Naive thymus-derived CD4-positive, alpha-beta T cell (primary cell): ENCODE measurements around the gene C2CD3. TPM values are rescaled to one million over a fixed set of nuclear protein-coding genes. Genes with fewer than 3 reads are reported as not detected.

Experiments
- ATAC-seq: fragments of 150-1000 bp; cut with Tn5 transposase; 2 replicates; pipeline ENCODE4 v1.10.0; 2021; ENCODE audit warnings: mild to moderate bottlenecking, moderate library complexity
- CTCF ChIA-PET: fragments of 350-600 bp; sonication (Branson Sonifier 250); formaldehyde crosslinking; loops from one replicate; lab custom pipeline; 2021; ENCODE audit warnings: antibody characterized with exemption; lab: Charles Lee
- POLR2A ChIA-PET: fragments of 350-600 bp; sonication (Branson Sonifier 250); formaldehyde crosslinking; loops from one replicate; lab custom pipeline; 2021; ENCODE audit warnings: antibody characterized with exemption, inconsistent platforms; lab: Charles Lee
- DNase-seq, 9 donors: peaks; one replicate each; pipeline versions ENCODE4 v3.0.0 to v3.0.0-alpha.2; 2020 to 2022; ENCODE audit warnings: mixed read lengths in 1 of 9
- H3K27ac ChIP-seq: one replicate; pipeline ENCODE4 v1.7.0; 2013; ENCODE audit warnings: mild to moderate bottlenecking, low read depth, low read length, moderate library complexity
- H3K27me3 ChIP-seq, 2 donors: one replicate each; pipeline ENCODE4 v1.7.0; 2013; ENCODE audit warnings: low read length in 2 of 2, mild to moderate bottlenecking in 2 of 2, moderate library complexity in 2 of 2; ENCODE audit not compliant: control insufficient read depth in 2 of 2, insufficient read depth in 2 of 2
- H3K36me3 ChIP-seq, 3 experiments: 1 replicate in 2 of 3; 2 replicates in 1 of 3; pipeline ENCODE4 v1.7.0; 2013; ENCODE audit warnings: low read length in 3 of 3, mild to moderate bottlenecking in 3 of 3, moderate library complexity in 1 of 3; ENCODE audit not compliant: insufficient read depth in 3 of 3, control insufficient read depth in 2 of 3
- H3K4me1 ChIP-seq, 2 donors: one replicate each; pipeline ENCODE4 v1.7.0; 2013; ENCODE audit warnings: low read length in 2 of 2, mild to moderate bottlenecking in 2 of 2, moderate library complexity in 1 of 2; ENCODE audit not compliant: control insufficient read depth in 2 of 2, insufficient read depth in 2 of 2
- H3K4me3 ChIP-seq: 2 replicates; pipeline ENCODE4 v1.7.0; 2013; ENCODE audit warnings: mild to moderate bottlenecking, low read length
- H3K9me3 ChIP-seq, 3 experiments: 1 replicate in 2 of 3; 2 replicates in 1 of 3; pipeline ENCODE4 v1.7.0; 2013; ENCODE audit warnings: low read length in 3 of 3; ENCODE audit not compliant: control insufficient read depth in 2 of 3
- H3K27ac Mint-ChIP-seq, 9 donors: one replicate each; pipeline ENCODE4 v1.8.0; 2020 to 2022; ENCODE audit warnings: mixed read lengths in 9 of 9, mild to moderate bottlenecking in 8 of 9, moderate library complexity in 5 of 9, inconsistent platforms in 2 of 9
- H3K27me3 Mint-ChIP-seq, 5 donors: one replicate each; pipeline ENCODE4 v1.8.0; 2021 to 2022; ENCODE audit warnings: mixed read lengths in 5 of 5, mild to moderate bottlenecking in 1 of 5
- H3K36me3 Mint-ChIP-seq, 5 donors: one replicate each; pipeline ENCODE4 v1.8.0; 2020 to 2022; ENCODE audit warnings: mixed read lengths in 5 of 5, mild to moderate bottlenecking in 3 of 5, inconsistent platforms in 1 of 5
- H3K4me1 Mint-ChIP-seq, 7 donors: one replicate each; pipeline ENCODE4 v1.8.0; 2020 to 2022; ENCODE audit warnings: mixed read lengths in 7 of 7, mild to moderate bottlenecking in 3 of 7, inconsistent platforms in 1 of 7
- H3K4me3 Mint-ChIP-seq, 10 donors: one replicate each; pipeline ENCODE4 v1.8.0; 2020 to 2022; ENCODE audit warnings: mild to moderate bottlenecking in 10 of 10, mixed read lengths in 10 of 10, moderate library complexity in 6 of 10, inconsistent platforms in 2 of 10
- H3K9me3 Mint-ChIP-seq, 11 donors: one replicate each; pipeline ENCODE4 v1.8.0; 2020 to 2022; ENCODE audit warnings: mixed read lengths in 11 of 11, mild to moderate bottlenecking in 4 of 11, inconsistent platforms in 1 of 11, moderate library complexity in 1 of 11
- intact Hi-C, 2 donors: fragments of 100-400 bp; cut with micrococcal nuclease; formaldehyde crosslinking; loops; one replicate each; pipeline ENCODE4 v1.15.1; 2023
- polyA plus RNA-seq, 2 donors: library from polyadenylated mRNA; unstranded; fragments of 300-500 nt; fragmentation: Illumina TruSeq; gene quantifications; one replicate each; pipeline ENCODE4 v1.2.3, GENCODE V29; 2021
- total RNA-seq, 6 experiments: library from RNA in 5 of 6; stranded (reverse) in 5 of 6; gene quantifications; 1 replicate in 5 of 6; 2 replicates in 1 of 6; pipeline ENCODE4 v1.2.3 and lab custom pipeline; 2021 to 2026

Gene C2CD3
- total and polyA plus RNA-seq, 7 experiments from 2014 or later, result 8.0 to 42.5 (median 34.6) TPM

DNA sequence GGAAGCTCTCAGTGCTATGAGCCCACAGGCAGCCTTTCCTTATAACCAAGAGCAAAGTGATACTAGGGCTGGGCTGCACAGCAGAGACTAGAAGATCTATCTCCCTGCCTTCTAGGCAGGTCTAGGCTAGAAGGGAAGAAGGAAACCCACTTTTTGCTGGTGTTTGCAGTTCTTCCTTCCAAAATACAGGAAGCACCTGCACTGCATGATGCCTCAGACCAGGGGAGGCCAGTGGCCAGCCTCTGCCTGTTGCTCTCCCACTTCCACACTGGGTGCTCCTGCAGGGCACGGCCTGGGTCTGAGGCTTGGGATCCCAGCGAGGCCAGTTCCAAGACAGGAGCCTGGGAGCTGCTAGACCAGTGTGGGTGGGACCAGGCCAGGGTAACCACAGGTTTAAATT, 155.9 kb downstream of the C2CD3 start:
- ChIA-PET CTCF (interaction anchor here (0.8 to 2.3 kb wide), 4 partner anchors 10 to 45 kb away, joined by 3 to 6 read pairs (median 4); no protein-coding TSS in a partner anchor), POLR2A (interaction anchor here (1.0 to 14.0 kb wide), 7 partner anchors 8 to 50 kb away, joined by 3 to 237 read pairs (median 26); partner anchors contain the start of gene UCP2)
- H3K27ac Mint-ChIP-seq, result peak overlapping the region; percentile 45 to 90 (median 79)
- H3K27me3 ChIP-seq, result no peaks in the 10 kb centered on the region
- peaks cover 0 to 3% (median 0%) of the 10 kb centered on the region in 11 donors for H3K9me3 Mint-ChIP-seq
- H3K36me3 Mint-ChIP-seq, result peaks cover 4 to 30% (median 21%) of the 10 kb centered on the region in 5 donors
- intact Hi-C loops, result no loop called here
- H3K27me3 Mint-ChIP-seq, result no peaks in the 10 kb centered on the region
- peak overlapping the region in 6 of 10 donors; percentile 18 to 57 (median 40) for H3K4me3 Mint-ChIP-seq
- H3K4me1 Mint-ChIP-seq, result peaks cover 40 to 82% (median 75%) of the 10 kb centered on the region in 7 donors
- H3K4me3 ChIP-seq, result no peak overlapping the region
- ATAC-seq, result no peak
- no peak for DNase-seq
- H3K27ac ChIP-seq, result peak overlapping the region; percentile 8
- H3K9me3 ChIP-seq, result no peaks in the 10 kb centered on the region
- peaks cover 0 to 4% (median 0%) of the 10 kb centered on the region in 3 experiments for H3K36me3 ChIP-seq
- H3K4me1 ChIP-seq, result peaks cover 66 to 67% of the 10 kb centered on the region in 2 donors

DNA sequence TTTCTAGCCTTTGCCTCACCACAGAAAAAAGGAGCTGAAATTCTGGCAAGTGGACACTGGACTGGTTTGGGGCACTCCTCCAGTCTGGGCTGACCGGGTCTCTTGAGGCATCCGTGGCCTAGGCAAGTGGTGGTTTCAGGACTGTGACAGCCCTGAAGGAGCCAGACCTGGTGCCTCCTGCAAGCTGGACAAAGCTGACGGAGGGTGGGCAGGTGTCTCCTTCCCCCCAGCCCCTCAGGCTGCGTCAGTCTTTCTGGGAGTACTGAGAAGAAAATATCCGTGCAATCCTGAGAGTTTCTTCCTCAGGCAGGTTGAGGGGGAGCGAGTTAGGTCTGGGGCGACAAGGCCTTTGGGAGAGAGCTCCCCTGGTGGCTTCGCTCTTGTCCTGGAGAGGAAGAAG, 157.7 kb downstream of the C2CD3 start:
- H3K4me3 ChIP-seq, result no peak overlapping the region
- DNase-seq (no peak), ATAC-seq (no peak)
- H3K4me1 Mint-ChIP-seq, result peaks cover 45 to 92% (median 85%) of the 10 kb centered on the region in 7 donors
- H3K36me3 Mint-ChIP-seq, result peaks cover 4 to 29% (median 20%) of the 10 kb centered on the region in 5 donors
- H3K36me3 ChIP-seq, result peaks cover 0 to 4% (median 0%) of the 10 kb centered on the region in 3 experiments
- ChIA-PET CTCF (interaction anchor here (1.0 to 2.3 kb wide), 4 partner anchors 8 to 49 kb away, joined by 3 to 13 read pairs (median 6); no protein-coding TSS in a partner anchor), POLR2A (interaction anchor here (0.9 to 14.0 kb wide), 7 partner anchors 8 to 157 kb away, joined by 3 to 237 read pairs (median 26); partner anchors contain the start of gene UCP2)
- H3K27me3 ChIP-seq, result no peaks in the 10 kb centered on the region
- H3K4me1 ChIP-seq, result peaks cover 70 to 80% of the 10 kb centered on the region in 2 donors
- no peaks in the 10 kb centered on the region for H3K9me3 ChIP-seq
- peak overlapping the region; percentile 38 to 98 (median 90) for H3K27ac Mint-ChIP-seq
- intact Hi-C loops, result no loop called here
- H3K4me3 Mint-ChIP-seq, result peak overlapping the region in 1 of 10 donors; percentile 76
- H3K27me3 Mint-ChIP-seq, result no peaks in the 10 kb centered on the region
- no peak overlapping the region for H3K27ac ChIP-seq
- H3K9me3 Mint-ChIP-seq, result peaks cover 0 to 3% (median 0%) of the 10 kb centered on the region in 11 donors

DNA sequence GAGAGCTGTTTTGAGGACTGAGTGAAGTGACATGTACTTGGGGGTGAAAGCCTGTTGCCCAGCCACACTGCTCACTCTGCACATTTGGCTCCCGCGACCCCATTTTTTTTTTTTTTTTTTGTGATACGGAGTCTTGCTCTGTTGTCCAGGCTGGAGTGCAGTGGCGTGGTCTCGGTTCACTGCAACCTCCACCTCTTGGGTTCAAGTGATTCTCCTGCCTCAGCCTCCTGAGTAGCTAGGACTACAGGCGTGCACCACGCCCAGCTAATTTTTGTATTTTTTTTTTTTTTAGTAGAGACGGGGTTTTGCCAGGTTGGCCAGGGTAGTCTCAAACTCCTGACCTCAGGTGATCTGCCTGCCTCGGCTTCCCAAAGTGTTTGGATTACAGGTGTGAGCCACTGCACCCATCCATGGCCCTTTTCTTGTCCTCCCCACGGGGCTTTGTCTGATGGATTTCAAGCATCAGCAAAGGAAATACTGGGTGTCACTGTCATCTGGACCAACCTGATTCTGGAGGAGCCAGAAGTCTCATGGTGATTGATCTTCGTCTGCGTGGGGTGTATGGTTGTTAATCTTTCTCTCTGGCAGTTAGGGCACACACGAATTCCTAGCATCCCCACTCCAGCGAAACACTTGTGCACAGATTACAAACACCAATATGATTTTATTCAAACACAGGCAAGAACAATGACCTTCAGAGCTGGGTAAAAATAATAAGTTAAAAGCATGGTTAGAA, 158.6 kb downstream of the C2CD3 start:
- Histone ChIP-seq H3K27ac (peak overlapping the region; percentile 61), H3K27me3 (no peaks in the 10 kb centered on the region), H3K36me3 (peaks cover 0 to 4% (median 0%) of the 10 kb centered on the region in 3 experiments), H3K9me3 (no peaks in the 10 kb centered on the region), H3K4me1 (peaks cover 76 to 88% of the 10 kb centered on the region in 2 donors), H3K4me3 (no peak overlapping the region)
- ATAC-seq (no peak), DNase-seq (no peak)
- Mint-ChIP-seq H3K36me3 (peaks cover 4 to 28% (median 14%) of the 10 kb centered on the region in 5 donors), H3K4me1 (peaks cover 42 to 99% (median 90%) of the 10 kb centered on the region in 7 donors), H3K27me3 (no peaks in the 10 kb centered on the region), H3K27ac (peak overlapping the region; percentile 80 to 98 (median 94)), H3K9me3 (peaks cover 0 to 3% (median 0%) of the 10 kb centered on the region in 11 donors), H3K4me3 (peak overlapping the region; percentile 55 to 81 (median 66))
- ChIA-PET POLR2A (interaction anchor here (0.9 to 14.0 kb wide), 8 partner anchors 8 to 156 kb away, joined by 3 to 237 read pairs (median 8); partner anchors contain the start of gene UCP2), CTCF (interaction anchor here (0.6 to 1.8 kb wide), 5 partner anchors 8 to 161 kb away, joined by 3 to 13 read pairs (median 3); no protein-coding TSS in a partner anchor)
- intact Hi-C loops, result loop anchor here in 1 of 2 donors (1.0 kb wide), 1 partner anchor 8 kb away; no protein-coding TSS in a partner anchor

DNA sequence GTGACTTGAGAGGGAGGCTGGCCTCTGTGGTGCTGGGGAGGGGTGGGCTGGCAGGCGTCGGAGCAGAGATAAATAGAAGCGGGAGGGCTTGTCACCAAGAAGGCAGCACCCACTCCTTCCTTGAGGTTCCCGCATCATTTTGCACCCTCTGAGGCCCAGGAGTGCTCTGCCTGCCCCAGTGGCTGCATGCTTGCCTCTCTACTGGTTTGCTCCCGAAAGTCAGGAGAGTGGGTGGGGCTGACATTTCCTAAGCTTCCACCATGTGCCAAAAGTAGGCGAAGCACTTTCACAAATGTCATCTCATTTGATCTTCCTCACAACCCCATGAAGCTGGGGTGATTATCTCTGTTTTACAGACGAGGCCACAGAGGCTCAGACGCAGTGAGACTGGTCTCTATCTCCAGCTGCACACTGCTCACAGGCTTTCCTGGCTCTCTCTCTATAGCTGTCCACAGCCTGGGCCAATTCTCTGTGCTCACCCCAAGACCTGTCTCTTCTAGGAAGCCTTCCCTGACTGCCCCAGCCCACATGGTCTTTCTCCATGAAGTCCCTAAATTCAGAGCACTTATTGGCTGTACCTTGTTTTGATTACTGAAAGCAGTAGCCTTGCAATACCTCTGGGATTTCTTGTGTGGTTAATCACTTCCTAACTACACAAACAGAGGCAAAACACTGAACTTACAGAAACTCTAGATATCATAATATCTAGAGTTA, 159.3 kb downstream of the C2CD3 start:
- H3K4me3 ChIP-seq, result no peak overlapping the region
- peaks cover 46 to 99% (median 87%) of the 10 kb centered on the region in 7 donors for H3K4me1 Mint-ChIP-seq
- ATAC-seq (peak; percentile 84), DNase-seq (peak in 8 of 9 donors; percentile 16 to 67 (median 46))
- intact Hi-C loops, result loop anchor here (1.0 to 2.0 kb wide), 6 partner anchors 9 to 31 kb away; no protein-coding TSS in a partner anchor
- no peaks in the 10 kb centered on the region for H3K27me3 Mint-ChIP-seq
- H3K36me3 ChIP-seq, result no peaks in the 10 kb centered on the region
- H3K9me3 Mint-ChIP-seq, result peaks cover 0 to 3% (median 0%) of the 10 kb centered on the region in 11 donors
- ChIA-PET CTCF (interaction anchor here (0.6 to 1.4 kb wide), 4 partner anchors 22 to 162 kb away, joined by 3 to 4 read pairs (median 3); no protein-coding TSS in a partner anchor), POLR2A (interaction anchor here (0.9 to 14.0 kb wide), 8 partner anchors 9 to 40 kb away, joined by 4 to 237 read pairs (median 8); partner anchors contain the start of gene UCP2)
- H3K4me1 ChIP-seq, result peaks cover 83 to 95% of the 10 kb centered on the region in 2 donors
- H3K27me3 ChIP-seq, result no peaks in the 10 kb centered on the region
- peak overlapping the region; percentile 61 for H3K27ac ChIP-seq
- peak overlapping the region; percentile 55 to 81 (median 66) for H3K4me3 Mint-ChIP-seq
- H3K36me3 Mint-ChIP-seq, result peaks cover 4 to 23% (median 7%) of the 10 kb centered on the region in 5 donors
- H3K27ac Mint-ChIP-seq, result peak overlapping the region; percentile 80 to 98 (median 94)
- H3K9me3 ChIP-seq, result no peaks in the 10 kb centered on the region

DNA sequence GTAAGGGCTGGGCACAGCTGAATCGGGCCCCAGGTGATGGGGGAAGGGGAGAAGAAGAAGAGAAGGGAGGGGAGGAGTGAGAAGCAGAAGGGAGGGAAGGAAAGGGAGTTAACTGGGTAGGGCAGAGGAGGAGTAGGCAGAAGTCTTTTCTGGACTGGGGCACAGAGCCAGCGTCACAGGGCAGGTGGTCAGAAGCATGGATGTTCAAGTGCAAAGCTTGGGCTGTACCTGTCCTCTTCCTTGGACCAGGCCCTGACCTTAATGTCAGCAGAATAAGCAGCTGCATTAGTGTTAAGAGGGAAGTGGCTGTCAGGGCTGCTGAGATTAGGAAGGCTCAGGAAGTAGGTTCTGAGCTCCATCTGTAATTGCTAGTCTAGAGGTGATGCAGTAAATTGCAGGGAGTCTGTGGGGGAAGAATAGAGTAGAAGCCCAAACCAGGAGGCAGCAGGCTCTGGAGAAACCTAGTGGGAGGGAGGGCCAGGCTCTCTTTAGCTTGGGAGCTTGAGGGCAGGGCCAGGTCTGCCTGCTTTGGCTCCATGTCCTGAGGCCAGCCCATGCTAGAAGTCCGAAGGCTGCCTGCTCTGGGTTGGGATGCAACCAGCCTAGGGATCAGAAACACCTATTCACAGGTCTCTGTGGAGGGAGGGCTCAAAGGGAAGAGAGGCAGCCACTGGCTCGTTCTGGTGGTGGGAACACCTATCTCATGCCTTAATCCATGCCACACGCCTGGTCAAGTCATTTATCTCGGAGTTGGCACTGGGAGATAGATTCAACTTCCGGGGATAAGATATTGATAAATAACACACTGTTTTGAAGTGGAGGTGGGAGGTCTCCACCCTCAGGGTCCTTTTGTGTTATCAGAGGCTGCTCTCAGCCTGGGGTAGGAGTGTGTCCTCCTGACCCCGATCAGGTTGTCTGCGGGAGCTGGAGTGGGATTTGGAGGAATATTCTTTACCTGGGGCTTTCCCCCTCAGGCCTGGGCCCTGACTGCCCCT, 160.2 kb downstream of the C2CD3 start:
- CTCF ChIA-PET, result interaction anchor here (0.5 to 1.4 kb wide), 7 partner anchors 8 to 216 kb away, joined by 3 to 9 read pairs (median 4); no protein-coding TSS in a partner anchor
- intact Hi-C loops, result loop anchor here (1.0 to 2.0 kb wide), 6 partner anchors 15 to 46 kb away; no protein-coding TSS in a partner anchor
- H3K4me3 ChIP-seq, result no peak overlapping the region

More for the DNA sequence above, 160.2 kb downstream of the C2CD3 start:
- H3K4me1 ChIP-seq, result peaks cover 89 to 96% of the 10 kb centered on the region in 2 donors
- no peaks in the 10 kb centered on the region for H3K36me3 ChIP-seq
- H3K4me1 Mint-ChIP-seq, result peaks cover 47 to 99% (median 87%) of the 10 kb centered on the region in 7 donors
- peak overlapping the region; percentile 80 to 98 (median 94) for H3K27ac Mint-ChIP-seq
- no peaks in the 10 kb centered on the region for H3K27me3 ChIP-seq
- no peaks in the 10 kb centered on the region for H3K9me3 Mint-ChIP-seq
- DNase-seq, result peak in 1 of 9 donors; percentile 20
- H3K27ac ChIP-seq, result peak overlapping the region; percentile 61
- peak overlapping the region; percentile 55 to 81 (median 72) for H3K4me3 Mint-ChIP-seq
- H3K9me3 ChIP-seq, result no peaks in the 10 kb centered on the region
- POLR2A ChIA-PET, result interaction anchor here (1.1 to 14.0 kb wide), 8 partner anchors 8 to 44 kb away, joined by 3 to 237 read pairs (median 8); partner anchors contain the start of gene UCP2
- no peaks in the 10 kb centered on the region for H3K27me3 Mint-ChIP-seq
- H3K36me3 Mint-ChIP-seq, result peaks cover 0 to 17% (median 0%) of the 10 kb centered on the region in 5 donors
- no peak for ATAC-seq
